D341Med (cell line): Measurements from ENCODE around the gene BRD7.

ENCODE experiments used
- DNase-seq: peaks from one replicate; pipeline ENCODE4 v3.0.0; 2012; ENCODE audit warnings: low spot score

Gene BRD7

GRCh38 chr16:50368410-50369132, at the start of gene BRD7:
BRD7 (minus strand) TSS chr16:50368988; CDS start chr16:50368774, 214 bp downstream.
- peak; percentile 95 for DNase-seq

GRCh38 chr16:50416388-50416787, 47.6 kb upstream of the BRD7 start:
- DNase-seq: no peak

GRCh38 chr16:50414152-50414551, 45.4 kb upstream of the BRD7 start:
- no peak for DNase-seq

- DNase-seq: no peak
Measured at GRCh38 chr16:50411034-50411433, 42.2 kb upstream of the BRD7 start.

GRCh38 chr16:50408001-50408561, 39.3 kb upstream of the BRD7 start:
- DNase-seq: no peak

GRCh38 chr16:50407351-50407750, 38.6 kb upstream of the BRD7 start:
- no peak for DNase-seq

GRCh38 chr16:50403491-50403890, 34.7 kb upstream of the BRD7 start:
- no peak for DNase-seq

- DNase-seq: no peak
Measured at GRCh38 chr16:50402298-50402895, 33.6 kb upstream of the BRD7 start.

GRCh38 chr16:50401355-50401754, 32.6 kb upstream of the BRD7 start:
- no peak for DNase-seq

GRCh38 chr16:50400967-50401348, 32.2 kb upstream of the BRD7 start:
- DNase-seq: no peak

- DNase-seq: no peak
Measured at GRCh38 chr16:50400312-50400966, 31.7 kb upstream of the BRD7 start.

GRCh38 chr16:50399411-50399810, 30.6 kb upstream of the BRD7 start:
- no peak for DNase-seq

- DNase-seq: no peak
Measured at GRCh38 chr16:50398336-50398735, 29.5 kb upstream of the BRD7 start.

- DNase-seq: no peak
Measured at GRCh38 chr16:50396761-50397535, 28.2 kb upstream of the BRD7 start.

GRCh38 chr16:50395763-50396710, 27.2 kb upstream of the BRD7 start:
- no peak for DNase-seq

GRCh38 chr16:50393858-50394802, 25.3 kb upstream of the BRD7 start:
- DNase-seq: no peak

- DNase-seq: peak; percentile 5
Measured at GRCh38 chr16:50393416-50393815, 24.6 kb upstream of the BRD7 start.

- no peak for DNase-seq
Measured at GRCh38 chr16:50390914-50391716, 22.3 kb upstream of the BRD7 start.

- no peak for DNase-seq
Measured at GRCh38 chr16:50390371-50390771, 21.6 kb upstream of the BRD7 start.
